ENCODE measurements around the gene CATSPERE. TPM values are rescaled to one million over a fixed set of nuclear protein-coding genes. Genes with fewer than 3 reads are reported as not detected.
"Not testable (repeated sequence)": the region's sequence is repeated elsewhere in the genome, so short reads cannot be mapped to it uniquely, and the experiment has no call there.

Gene CATSPERE
- total RNA-seq, 4 donors from 2014 or later, result 0.24 to 1.4 (median 1.0) TPM

DNA sequence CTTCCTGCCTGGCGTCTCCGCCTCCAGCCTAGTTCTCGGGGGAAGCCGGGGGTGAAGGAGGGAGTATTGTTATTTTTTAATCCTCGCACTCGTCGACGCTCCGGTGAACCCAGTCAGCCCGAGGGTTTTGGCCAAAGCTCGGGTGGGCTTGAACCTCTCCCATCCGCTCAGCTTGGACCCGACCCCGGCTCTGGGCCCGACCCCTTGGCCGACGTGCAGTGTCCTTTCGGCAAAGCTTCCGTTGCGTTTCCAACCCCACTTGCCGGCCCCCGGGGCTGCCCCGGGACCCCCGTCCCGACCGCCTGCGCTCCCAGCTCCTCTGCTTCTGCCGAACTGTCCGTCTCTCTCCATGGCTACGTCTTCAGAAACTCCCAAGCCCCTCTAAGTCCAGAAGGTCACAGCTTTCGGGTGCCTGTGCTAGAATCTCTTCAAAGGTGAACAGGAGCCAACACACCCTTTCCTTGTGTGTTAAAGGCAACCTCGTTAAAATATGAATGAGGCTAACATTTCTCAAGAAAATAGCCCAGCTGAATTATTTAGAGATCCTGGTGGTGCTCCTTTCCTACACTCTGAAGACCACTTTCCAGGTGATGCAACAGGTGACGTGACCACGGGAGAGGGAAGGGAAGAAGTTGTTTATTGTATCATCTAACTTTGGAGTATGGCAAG is 192.5 kb downstream of the CATSPERE start:
- DNase-seq (ENCODE audit: low spot score) (no peak), ATAC-seq (ENCODE audit: low FRiP score) (no peak)
- TF ChIP-seq, protein P1, sequence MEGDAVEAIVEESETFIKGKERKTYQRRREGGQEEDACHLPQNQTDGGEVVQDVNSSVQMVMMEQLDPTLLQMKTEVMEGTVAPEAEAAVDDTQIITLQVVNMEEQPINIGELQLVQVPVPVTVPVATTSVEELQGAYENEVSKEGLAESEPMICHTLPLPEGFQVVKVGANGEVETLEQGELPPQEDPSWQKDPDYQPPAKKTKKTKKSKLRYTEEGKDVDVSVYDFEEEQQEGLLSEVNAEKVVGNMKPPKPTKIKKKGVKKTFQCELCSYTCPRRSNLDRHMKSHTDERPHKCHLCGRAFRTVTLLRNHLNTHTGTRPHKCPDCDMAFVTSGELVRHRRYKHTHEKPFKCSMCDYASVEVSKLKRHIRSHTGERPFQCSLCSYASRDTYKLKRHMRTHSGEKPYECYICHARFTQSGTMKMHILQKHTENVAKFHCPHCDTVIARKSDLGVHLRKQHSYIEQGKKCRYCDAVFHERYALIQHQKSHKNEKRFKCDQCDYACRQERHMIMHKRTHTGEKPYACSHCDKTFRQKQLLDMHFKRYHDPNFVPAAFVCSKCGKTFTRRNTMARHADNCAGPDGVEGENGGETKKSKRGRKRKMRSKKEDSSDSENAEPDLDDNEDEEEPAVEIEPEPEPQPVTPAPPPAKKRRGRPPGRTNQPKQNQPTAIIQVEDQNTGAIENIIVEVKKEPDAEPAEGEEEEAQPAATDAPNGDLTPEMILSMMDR (IDR thresholded peaks at IDR 0.05), result no peak

DNA sequence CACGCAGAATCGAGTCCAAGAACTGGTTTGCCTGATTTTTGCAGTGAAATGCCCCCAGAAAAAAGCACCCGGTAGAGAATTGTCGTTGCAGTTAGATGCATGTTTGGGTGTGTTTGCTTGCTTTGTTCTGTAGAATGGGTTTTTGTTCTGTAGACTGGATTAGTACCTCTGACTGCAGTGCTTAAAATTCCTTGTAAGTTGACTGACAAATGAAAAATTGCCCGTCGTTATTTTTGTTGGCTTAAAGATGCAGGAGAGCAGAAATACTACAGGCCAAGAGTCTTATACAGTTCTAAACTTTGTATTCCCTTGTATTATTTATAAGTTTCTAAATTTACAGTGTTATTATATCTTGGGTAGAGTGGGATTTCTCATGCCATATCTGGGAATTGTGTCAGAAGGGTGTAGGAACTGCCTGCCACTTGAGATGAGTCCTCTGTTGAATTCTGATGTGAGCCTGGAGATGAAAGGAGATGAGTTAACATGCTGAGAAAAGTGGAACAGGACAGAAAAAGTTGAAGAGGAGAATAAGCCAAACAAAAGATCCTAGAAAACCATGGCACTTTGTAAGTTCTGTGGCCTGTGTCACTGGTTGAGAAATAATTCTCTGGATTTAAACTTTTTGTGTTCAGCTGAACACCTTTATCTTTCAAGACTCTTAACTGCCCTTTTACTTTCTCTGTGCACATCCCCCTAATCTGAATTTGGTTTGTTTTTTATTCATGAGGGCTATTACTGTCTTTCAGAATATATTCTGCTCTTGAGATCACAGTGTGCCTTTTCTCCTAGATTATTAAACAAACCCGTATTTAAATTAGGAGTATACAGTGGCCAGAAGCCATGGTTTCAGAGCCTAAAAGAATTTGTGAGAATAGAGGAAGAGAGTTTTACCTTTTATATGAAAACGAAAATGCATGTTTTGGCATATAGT is 193.3 kb downstream of the CATSPERE start:
- ATAC-seq (ENCODE audit: low FRiP score), result no peak
- no peak for DNase-seq (ENCODE audit: low spot score)
- TF ChIP-seq, protein P1 (IDR thresholded peaks at IDR 0.05), result no peak

DNA sequence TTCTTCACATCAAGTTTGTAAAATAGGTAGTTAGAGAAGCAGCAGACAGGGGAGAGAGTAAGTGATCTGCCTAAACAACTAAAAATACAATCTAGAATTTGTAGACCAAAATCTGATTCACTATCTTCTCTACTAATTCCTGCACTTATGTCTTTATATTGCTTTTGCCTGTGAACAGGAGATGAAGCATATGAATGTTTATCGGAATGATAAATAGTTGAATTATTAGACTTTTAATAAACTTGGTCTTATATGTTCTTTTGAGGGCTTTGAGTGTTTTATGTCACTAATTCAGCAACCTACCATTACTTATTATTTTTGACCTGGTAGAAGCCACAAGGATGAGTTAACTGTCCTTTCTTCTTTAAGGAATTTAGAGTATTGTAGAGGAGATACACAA is 194.1 kb downstream of the CATSPERE start:
- DNase-seq (ENCODE audit: low spot score), result no peak
- ATAC-seq (ENCODE audit: low FRiP score), result no peak
- TF ChIP-seq, protein P1 (IDR thresholded peaks at IDR 0.05), result no peak

DNA sequence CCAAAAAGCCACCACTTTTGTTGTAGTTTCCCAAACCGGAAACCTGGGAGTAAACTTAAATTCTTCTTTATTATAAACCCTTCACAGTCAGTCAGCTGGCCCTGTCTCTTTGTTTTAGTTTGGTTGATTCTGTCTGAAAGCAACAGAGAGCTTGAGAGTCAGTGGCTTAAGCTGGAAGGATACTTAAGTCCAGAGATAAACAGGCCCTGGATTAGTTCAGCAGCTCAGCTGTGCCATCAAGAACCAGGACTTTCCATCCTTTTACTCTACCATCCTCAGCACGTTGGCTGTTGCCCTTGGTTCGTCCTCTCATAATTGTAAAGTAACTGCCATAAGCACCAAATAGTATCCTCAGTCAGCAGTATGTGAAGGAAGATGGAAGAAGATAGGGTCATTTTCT is 196.3 kb downstream of the CATSPERE start:
- TF ChIP-seq, protein P1 (IDR thresholded peaks at IDR 0.05), result no peak
- DNase-seq (ENCODE audit: low spot score) (no peak), ATAC-seq (ENCODE audit: low FRiP score) (no peak)

DNA sequence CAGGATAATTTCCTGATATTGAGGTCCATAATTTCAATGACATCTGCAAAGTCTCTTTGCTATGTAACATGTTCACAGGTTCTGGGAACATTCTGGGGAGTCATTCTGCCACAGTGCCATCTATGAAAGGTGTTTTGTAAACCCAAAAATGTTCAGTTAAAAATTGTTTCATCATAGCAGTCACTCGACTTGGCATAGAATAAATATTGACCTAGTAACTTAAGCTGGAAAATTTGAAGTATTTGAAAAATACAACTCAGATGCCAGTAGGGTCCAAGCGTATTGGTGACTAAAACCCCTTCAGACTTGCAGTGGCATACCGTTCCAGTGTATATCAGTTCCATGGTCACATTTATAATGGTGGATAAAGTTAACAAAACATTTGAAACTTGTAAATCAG is 198.6 kb downstream of the CATSPERE start:
- ATAC-seq (ENCODE audit: low FRiP score), result no peak
- no peak for DNase-seq (ENCODE audit: low spot score)
- TF ChIP-seq, protein P1 (IDR thresholded peaks at IDR 0.05), result no peak

DNA sequence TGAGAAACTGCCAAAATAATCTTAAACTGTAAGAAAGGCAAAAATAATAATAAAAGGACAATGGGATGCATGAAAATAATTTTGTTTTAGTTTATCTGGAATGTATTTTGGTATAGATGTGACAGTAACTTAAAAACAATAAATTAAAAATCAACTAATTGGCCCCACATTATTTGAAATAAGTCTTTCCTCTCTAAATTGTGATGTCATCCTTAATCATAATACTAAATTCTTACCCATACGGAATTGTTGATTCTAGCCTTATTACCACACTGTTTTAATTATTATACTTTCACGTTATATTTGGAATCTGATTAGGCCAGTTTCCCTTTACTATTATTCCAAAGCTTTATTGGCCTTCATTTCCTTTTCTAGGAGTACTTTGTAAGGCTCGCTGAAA is 199.5 kb downstream of the CATSPERE start:
- DNase-seq (ENCODE audit: low spot score) (no peak), ATAC-seq (ENCODE audit: low FRiP score) (no peak)
- TF ChIP-seq, protein P1 (IDR thresholded peaks at IDR 0.05), result no peak

DNA sequence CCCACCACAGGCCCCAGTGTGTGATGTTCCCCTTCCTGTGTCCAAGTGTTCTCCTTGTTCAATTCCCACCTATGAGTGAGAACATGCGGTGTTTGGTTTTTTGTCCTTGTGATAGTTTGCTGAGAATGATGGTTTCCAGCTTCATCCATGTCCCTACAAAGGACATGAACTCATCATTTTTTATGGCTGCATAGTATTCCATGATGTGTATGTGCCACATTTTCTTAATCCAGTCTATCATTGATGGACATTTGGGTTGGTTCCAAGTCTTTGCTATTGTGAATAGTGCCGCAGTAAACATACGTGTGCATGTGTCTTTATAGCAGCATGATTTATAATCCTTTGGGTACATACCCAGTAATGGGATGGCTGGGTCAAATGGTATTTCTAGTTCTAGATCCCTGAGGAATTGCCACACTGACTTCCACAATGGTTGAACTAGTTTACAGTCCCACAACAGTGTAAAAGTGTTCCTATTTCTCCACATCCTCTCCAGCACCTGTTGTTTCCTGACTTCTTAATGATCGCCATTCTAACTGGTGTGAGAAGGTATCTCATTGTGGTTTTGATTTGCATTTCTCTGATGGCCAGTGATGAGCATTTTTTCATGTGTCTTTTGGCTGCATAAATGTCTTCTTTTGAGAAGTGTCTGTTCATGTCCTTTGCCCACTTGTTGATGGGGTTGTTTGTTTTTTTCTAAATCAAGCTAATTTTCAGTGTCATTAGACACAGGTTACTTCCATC is 200.7 kb downstream of the CATSPERE start:
- not testable (repeated sequence) for DNase-seq (ENCODE audit: low spot score); ATAC-seq (ENCODE audit: low FRiP score)
